Measurements from ENCODE around the gene GRHL3.
A peak's percentile ranks its signal among the peaks of the same experiment; 100 is the strongest.

Gene GRHL3

GRCh38 chr1:24293392-24294227, 25.5 kb upstream of the GRHL3 start:
- DNase-seq, result no peak

GRCh38 chr1:24294228-24294672, 24.9 kb upstream of the GRHL3 start:
- no peak for DNase-seq

- DNase-seq, result no peak
Measured at GRCh38 chr1:24294716-24295371, 24.3 kb upstream of the GRHL3 start.

GRCh38 chr1:24295535-24295934, 23.6 kb upstream of the GRHL3 start:
- DNase-seq, result no peak

GRCh38 chr1:24297187-24297851, 21.8 kb upstream of the GRHL3 start:
- no peak for DNase-seq

GRCh38 chr1:24297852-24298232, 21.3 kb upstream of the GRHL3 start:
- no peak for DNase-seq

GRCh38 chr1:24298606-24299005, 20.6 kb upstream of the GRHL3 start:
- DNase-seq, result no peak

- DNase-seq, result no peak
Measured at GRCh38 chr1:24299901-24300300, 19.3 kb upstream of the GRHL3 start.

GRCh38 chr1:24300971-24301784, 18.0 kb upstream of the GRHL3 start:
- no peak for DNase-seq

GRCh38 chr1:24301785-24302175, 17.4 kb upstream of the GRHL3 start:
- DNase-seq, result no peak

GRCh38 chr1:24302209-24302611, 16.9 kb upstream of the GRHL3 start:
- no peak for DNase-seq

GRCh38 chr1:24303600-24303999, 15.6 kb upstream of the GRHL3 start:
- DNase-seq, result no peak

- DNase-seq, result peak in 1 of 2 experiments; percentile 5
Measured at GRCh38 chr1:24304763-24305162, 14.4 kb upstream of the GRHL3 start.

- no peak for DNase-seq
Measured at GRCh38 chr1:24308365-24309015, 10.7 kb upstream of the GRHL3 start.

GRCh38 chr1:24309762-24310485, 9.2 kb upstream of the GRHL3 start:
- no peak for DNase-seq

GRCh38 chr1:24311234-24311633, 7.9 kb upstream of the GRHL3 start:
- no peak for DNase-seq

GRCh38 chr1:24311741-24312140, 7.4 kb upstream of the GRHL3 start:
- no peak for DNase-seq

- DNase-seq, result no peak
Measured at GRCh38 chr1:24315391-24315790, 3.8 kb upstream of the GRHL3 start.

- peak in 1 of 2 experiments; percentile 24 for DNase-seq
Measured at GRCh38 chr1:24316645-24317044, 2.5 kb upstream of the GRHL3 start.

- DNase-seq, result no peak
Measured at GRCh38 chr1:24317081-24317480, 2.1 kb upstream of the GRHL3 start.

- DNase-seq, result no peak
Measured at GRCh38 chr1:24317956-24318614, 1.1 kb upstream of the GRHL3 start.

Measured in Kasumi-1 (cell line).